Ectodermal cell (in vitro differentiated cells): ENCODE results near the gene DNAH9.
"Not testable (repeated sequence)": the region's sequence is repeated elsewhere in the genome, so short reads cannot be mapped to it uniquely, and the experiment has no call there.

Experiments used
- H3K27ac ChIP-seq: 2 replicates; pipeline ENCODE4 v1.7.0; 2013; ENCODE audit warnings: mild to moderate bottlenecking, low read depth, low read length; ENCODE audit not compliant: insufficient read depth, poor library complexity, severe bottlenecking
- H3K27me3 ChIP-seq: 2 replicates; pipeline ENCODE4 v1.7.0; 2013; ENCODE audit warnings: mild to moderate bottlenecking, low read length; ENCODE audit not compliant: insufficient read depth, control insufficient read depth, poor library complexity, severe bottlenecking
- H3K36me3 ChIP-seq: one replicate; pipeline ENCODE4 v1.7.0; 2013; ENCODE audit warnings: low read length; ENCODE audit not compliant: control insufficient read depth, insufficient read depth
- H3K4me1 ChIP-seq: one replicate; pipeline ENCODE4 v1.7.0; 2013; ENCODE audit warnings: low read length; ENCODE audit not compliant: control insufficient read depth, insufficient read depth
- H3K4me3 ChIP-seq: 2 replicates; pipeline ENCODE4 v1.7.0; 2013; ENCODE audit warnings: low read depth, low read length, control low read depth; ENCODE audit not compliant: insufficient read depth
- H3K9me3 ChIP-seq: 2 replicates; pipeline ENCODE4 v1.7.0; 2013; ENCODE audit warnings: mild to moderate bottlenecking, low read length, moderate library complexity; ENCODE audit not compliant: control insufficient read depth
- WGBS, 2 experiments: methylation state at CpG; one replicate each; pipeline ENCODE4 v1.1.7; 2013; ENCODE audit warnings: missing lambda C conversion rate in 2 of 2; 5-methylcytosine and 5-hydroxymethylcytosine counted together

DNAH9 gene

GRCh38 chr17:11948789-11949188 is 350.5 kb downstream of the DNAH9 start:
- no peaks in the 10 kb centered on the region for H3K9me3 ChIP-seq
- WGBS, 2 experiments: 89 to 94% methylated on average over 6 of the region's 6 CpGs
- H3K4me3 ChIP-seq: no peak overlapping the region
- no peaks in the 10 kb centered on the region for H3K27me3 ChIP-seq
- H3K4me1 ChIP-seq: no peaks in the 10 kb centered on the region
- no peak overlapping the region for H3K27ac ChIP-seq
- H3K36me3 ChIP-seq: no peaks in the 10 kb centered on the region

- not testable (repeated sequence) for H3K27ac ChIP-seq, H3K4me1 ChIP-seq, H3K27me3 ChIP-seq, H3K36me3 ChIP-seq, H3K4me3 ChIP-seq, H3K9me3 ChIP-seq
- WGBS, 2 experiments: 95% methylated on average over 1 of the region's 1 CpG; no CpG with 5 or more reads in 1 of the 2 experiments
Measured at GRCh38 chr17:11949571-11949970, 351.3 kb downstream of the DNAH9 start.

GRCh38 chr17:11950771-11951519 is 352.7 kb downstream of the DNAH9 start:
- H3K4me1 ChIP-seq: no peaks in the 10 kb centered on the region
- no peaks in the 10 kb centered on the region for H3K9me3 ChIP-seq
- H3K27ac ChIP-seq: no peak overlapping the region
- H3K4me3 ChIP-seq: no peak overlapping the region
- H3K36me3 ChIP-seq: no peaks in the 10 kb centered on the region
- no peaks in the 10 kb centered on the region for H3K27me3 ChIP-seq
- WGBS, 2 experiments: 83 to 87% methylated on average over 7 of the region's 7 CpGs

- 94 to 97% methylated on average over 3 of the region's 3 CpGs for WGBS, 2 experiments
- no peak overlapping the region for H3K4me3 ChIP-seq
- H3K4me1 ChIP-seq: no peaks in the 10 kb centered on the region
Measured at GRCh38 chr17:11952610-11953009, 354.3 kb downstream of the DNAH9 start.

GRCh38 chr17:11953924-11954323 is 355.7 kb downstream of the DNAH9 start:
- WGBS, 2 experiments: 100% methylated on average over 1 of the region's 1 CpG; no CpG with 5 or more reads in 1 of the 2 experiments
- Histone ChIP-seq H3K4me3 (no peak overlapping the region), H3K36me3 (no peaks in the 10 kb centered on the region), H3K27me3 (no peaks in the 10 kb centered on the region), H3K9me3 (no peaks in the 10 kb centered on the region), H3K27ac (no peak overlapping the region), H3K4me1 (no peaks in the 10 kb centered on the region)

More at GRCh38 chr17:11952610-11953009, 354.3 kb downstream of the DNAH9 start:
- H3K27me3 ChIP-seq: no peaks in the 10 kb centered on the region
- H3K36me3 ChIP-seq: no peaks in the 10 kb centered on the region
- H3K27ac ChIP-seq: no peak overlapping the region
- no peaks in the 10 kb centered on the region for H3K9me3 ChIP-seq

GRCh38 chr17:11954936-11955335 is 356.7 kb downstream of the DNAH9 start:
- H3K27me3 ChIP-seq: no peaks in the 10 kb centered on the region
- H3K4me3 ChIP-seq: no peak overlapping the region
- no peaks in the 10 kb centered on the region for H3K9me3 ChIP-seq
- H3K27ac ChIP-seq: no peak overlapping the region
- H3K4me1 ChIP-seq: no peaks in the 10 kb centered on the region
- H3K36me3 ChIP-seq: no peaks in the 10 kb centered on the region

GRCh38 chr17:11969565-11969964 is 371.3 kb downstream of the DNAH9 start:
- H3K36me3 ChIP-seq: no peaks in the 10 kb centered on the region
- no peak overlapping the region for H3K4me3 ChIP-seq
- H3K4me1 ChIP-seq: no peaks in the 10 kb centered on the region
- H3K27me3 ChIP-seq: no peaks in the 10 kb centered on the region
- peaks cover 4% of the 10 kb centered on the region for H3K9me3 ChIP-seq
- WGBS, 2 experiments: 92 to 95% methylated on average over 2 of the region's 2 CpGs
- no peak overlapping the region for H3K27ac ChIP-seq

- not testable (repeated sequence) for H3K27me3 ChIP-seq, H3K9me3 ChIP-seq, H3K36me3 ChIP-seq, H3K27ac ChIP-seq, H3K4me3 ChIP-seq, H3K4me1 ChIP-seq
- WGBS, 2 experiments: 90 to 91% methylated on average over 19 of the region's 19 CpGs
Measured at GRCh38 chr17:11972741-11973140, 374.5 kb downstream of the DNAH9 start.

- H3K4me1 ChIP-seq: no peaks in the 10 kb centered on the region
- peaks cover 12% of the 10 kb centered on the region for H3K36me3 ChIP-seq
- H3K9me3 ChIP-seq: no peaks in the 10 kb centered on the region
- H3K27ac ChIP-seq: no peak overlapping the region
- no peak overlapping the region for H3K4me3 ChIP-seq
- no peaks in the 10 kb centered on the region for H3K27me3 ChIP-seq
- WGBS, 2 experiments: 88 to 98% methylated on average over 1 to 2 of the region's 3 CpGs
Measured at GRCh38 chr17:11979795-11980194, 381.5 kb downstream of the DNAH9 start.

- Histone ChIP-seq H3K9me3 (no peaks in the 10 kb centered on the region), H3K4me3 (no peak overlapping the region), H3K27me3 (no peaks in the 10 kb centered on the region), H3K4me1 (no peaks in the 10 kb centered on the region), H3K36me3 (peaks cover 12% of the 10 kb centered on the region), H3K27ac (no peak overlapping the region)
- WGBS, 2 experiments: 95% methylated on average over 2 of the region's 2 CpGs
Measured at GRCh38 chr17:11980813-11981212, 382.5 kb downstream of the DNAH9 start.
